HepG2 (cell line): ENCODE results near the gene LIG4. TPM values are rescaled to one million over a fixed set of nuclear protein-coding genes. Genes with fewer than 3 reads are reported as not detected.
A peak's percentile ranks its signal among the peaks of the same experiment; 100 is the strongest.

ENCODE experiments used
- ATF2 ChIP-seq: sonication (generic); formaldehyde crosslinking; IDR thresholded peaks from 2 replicates; pipeline ENCODE4 v1.4.0; 2020; ENCODE audit warnings: missing genetic modification reagents
- ATF4 ChIP-seq, 2 experiments: fragments of 450-650 bp in 1 of 2; sonication (generic) in 1 of 2; formaldehyde crosslinking; IDR thresholded peaks; 2 replicates each; pipeline versions ENCODE4 v1.5.0 to v1.8.0; 2020 to 2022; ENCODE audit warnings: mild to moderate bottlenecking in 1 of 2, missing genetic modification reagents in 1 of 2
- CREB3 ChIP-seq: sonication (generic); formaldehyde crosslinking; IDR thresholded peaks from 2 replicates; pipeline ENCODE4 v1.5.0; 2020; ENCODE audit warnings: missing genetic modification reagents
- HHEX ChIP-seq: IDR thresholded peaks from 2 replicates; pipeline ENCODE4 v1.6.1; 2016; ENCODE audit warnings: control low read depth
- HMG20B ChIP-seq: conservative IDR thresholded peaks from 2 replicates; pipeline ENCODE4 v1.6.1; 2016; ENCODE audit warnings: missing genetic modification reagents, missing compliant biosample characterization
- JUNB ChIP-seq: sonication (generic); formaldehyde crosslinking; IDR thresholded peaks from 2 replicates; pipeline ENCODE4 v1.8.0; 2022; ENCODE audit warnings: missing genetic modification reagents, mild to moderate bottlenecking, borderline replicate concordance
- KAT7 ChIP-seq: IDR thresholded peaks from 2 replicates; pipeline ENCODE4 v1.6.1; 2018; ENCODE audit warnings: borderline replicate concordance, missing compliant biosample characterization
- KDM5A ChIP-seq: fragments of 200-600 bp; sonication (generic); IDR thresholded peaks from 2 replicates; pipeline ENCODE4 v1.7.0; 2018; ENCODE audit warnings: antibody characterized with exemption, mild to moderate bottlenecking, low read length, borderline replicate concordance
- MIXL1 ChIP-seq: IDR thresholded peaks from 2 replicates; pipeline ENCODE4 v1.6.1; 2016
- MLX ChIP-seq: IDR thresholded peaks from 2 replicates; pipeline ENCODE4 v1.6.1; 2016
- MTA1 ChIP-seq: sonication (generic); formaldehyde crosslinking; IDR thresholded peaks from 2 replicates; pipeline ENCODE4 v1.4.0; 2020; ENCODE audit warnings: missing genetic modification reagents, mild to moderate bottlenecking, borderline replicate concordance
- NCOA1 ChIP-seq: sonication (generic); formaldehyde crosslinking; IDR thresholded peaks from 2 replicates; pipeline ENCODE4 v1.9.0; 2021; ENCODE audit warnings: missing genetic modification reagents
- NCOA2 ChIP-seq: sonication (generic); formaldehyde crosslinking; IDR thresholded peaks from 2 replicates; pipeline ENCODE4 v1.8.0; 2022; ENCODE audit warnings: inconsistent platforms
- RBM39 ChIP-seq: fragments of 200-400 bp; formaldehyde crosslinking; IDR thresholded peaks from one replicate; pipeline ENCODE4 v1.6.1; 2018; ENCODE audit warnings: antibody characterized with exemption, mild to moderate bottlenecking, low read depth, low read length; ENCODE audit not compliant: poor library complexity, severe bottlenecking
- SCMH1 ChIP-seq: sonication (generic); formaldehyde crosslinking; IDR thresholded peaks from 2 replicates; pipeline ENCODE4 v1.9.0; 2021; ENCODE audit warnings: missing genetic modification reagents, mild to moderate bottlenecking, borderline replicate concordance
- YEATS4 ChIP-seq: sonication (generic); formaldehyde crosslinking; IDR thresholded peaks from 2 replicates; pipeline ENCODE4 v1.4.0; 2020; ENCODE audit warnings: missing genetic modification reagents, borderline replicate concordance
- ZBTB1 ChIP-seq: sonication (generic); formaldehyde crosslinking; IDR thresholded peaks from 2 replicates; pipeline ENCODE4 v1.4.0; 2020; ENCODE audit warnings: missing genetic modification reagents, borderline replicate concordance
- ZFP36L1 ChIP-seq: sonication (generic); formaldehyde crosslinking; IDR thresholded peaks from 2 replicates; pipeline ENCODE4 v1.8.0; 2022; ENCODE audit warnings: mild to moderate bottlenecking, missing genetic modification reagents, moderate library complexity
- ZMYM4 ChIP-seq: sonication (generic); formaldehyde crosslinking; IDR thresholded peaks from 2 replicates; pipeline ENCODE4 v1.8.1; 2023; ENCODE audit warnings: mild to moderate bottlenecking, missing genetic modification reagents
- ZNF230 ChIP-seq: sonication (generic); formaldehyde crosslinking; IDR thresholded peaks from 2 replicates; pipeline ENCODE4 v1.4.0; 2020; ENCODE audit warnings: mild to moderate bottlenecking, missing genetic modification reagents
- ZNF549 ChIP-seq: sonication (generic); formaldehyde crosslinking; IDR thresholded peaks from 2 replicates; pipeline ENCODE4 v1.5.0; 2020; ENCODE audit warnings: missing genetic modification reagents
- ZNF567 ChIP-seq: sonication (generic); formaldehyde crosslinking; IDR thresholded peaks from 2 replicates; pipeline ENCODE4 v1.8.1; 2023; ENCODE audit warnings: mild to moderate bottlenecking, missing genetic modification reagents, borderline replicate concordance
- ZNF605 ChIP-seq: sonication (generic); formaldehyde crosslinking; IDR thresholded peaks from 2 replicates; pipeline ENCODE4 v1.8.0; 2022; ENCODE audit warnings: mild to moderate bottlenecking, missing genetic modification reagents
- ZNF614 ChIP-seq: IDR thresholded peaks from 2 replicates; pipeline ENCODE4 v1.6.1; 2018; ENCODE audit warnings: missing biosample characterization, missing genetic modification reagents, inconsistent platforms, borderline replicate concordance
- ZNF670 ChIP-seq: sonication (generic); formaldehyde crosslinking; IDR thresholded peaks from 2 replicates; pipeline ENCODE4 v1.8.0; 2022; ENCODE audit warnings: mild to moderate bottlenecking, missing genetic modification reagents, borderline replicate concordance
- ZNF674 ChIP-seq: sonication (generic); formaldehyde crosslinking; IDR thresholded peaks from 2 replicates; pipeline ENCODE4 v1.5.0; 2020; ENCODE audit warnings: low read depth, mild to moderate bottlenecking, missing genetic modification reagents
- ZNF83 ChIP-seq: sonication (generic); formaldehyde crosslinking; IDR thresholded peaks from 2 replicates; pipeline ENCODE4 v1.4.0; 2020; ENCODE audit warnings: missing genetic modification reagents, mild to moderate bottlenecking, borderline replicate concordance
- polyA plus RNA-seq, 8 experiments: library from polyadenylated mRNA; depleted of rRNA in 3 of 8; stranded (reverse) in 7 of 8; unstranded in 1 of 8; fragments of >200 nt; fragmentation: Illumina TruSeq in 4 of 8; extraction: Trizol in 4 of 8; gene quantifications; 2 replicates each; pipeline versions ENCODE4 v1.2.1 to v1.2.3, GENCODE V29; 2011 to 2016; ENCODE audit warnings: low read depth in 4 of 8, missing spikeins in 1 of 8, mixed read lengths in 1 of 8; ENCODE audit not compliant: insufficient read depth in 1 of 8
- total RNA-seq, 5 experiments: library from RNA; depleted of rRNA; stranded (reverse); fragments of >200 nt; fragmentation: Illumina TruSeq; extraction: Trizol; gene quantifications; 2 replicates each; pipeline ENCODE4 v1.2.3, GENCODE V29; 2016; ENCODE audit warnings: low read depth in 1 of 5

LIG4 gene
- total and polyA plus RNA-seq, 2 of the 13 experiments (the other 11 are each of a cell fraction or from before 2014, with no cell fraction given) = 4.0 to 4.5 TPM

- TF ChIP-seq MTA1 (peak; percentile 53; the same call in 1 of the 2 replicates), NCOA1 (CRISPR knock-in tag) (peak; percentile 50; the same call in 1 of the 2 replicates), ZNF567 (peak; percentile 96; the same call in 1 of the 2 replicates), MLX (CRISPR knock-in tag) (peak; percentile 36; the same call in 1 of the 2 replicates), ZMYM4 (CRISPR knock-in tag) (peak; percentile 96), HMG20B (peak; percentile 82; the same call in 1 of the 2 replicates), ZNF230 (CRISPR knock-in tag) (peak; percentile 65; the same call in 1 of the 2 replicates), ATF4 (CRISPR knock-in tag; IDR thresholded peaks at IDR 0.05) (peak in 1 of 2 experiments; percentile 56; a peak in 2 of 4 replicates), HHEX (CRISPR knock-in tag) (no peak), ZNF605 (CRISPR knock-in tag) (peak; percentile 54; the same call in 1 of the 2 replicates), ZNF674 (CRISPR knock-in tag) (peak; percentile 60; the same call in 1 of the 2 replicates), MIXL1 (peak; percentile 57), YEATS4 (peak; percentile 62; the same call in 1 of the 2 replicates), ZBTB1 (no peak), ZNF614 (CRISPR knock-in tag) (peak; percentile 88; the same call in 1 of the 2 replicates), ZNF670 (CRISPR knock-in tag) (no peak), ATF2 (CRISPR knock-in tag) (peak; percentile 81), ZNF83 (CRISPR knock-in tag) (no peak), ZNF549 (no peak), KDM5A (peak; percentile 81; the same call in 1 of the 2 replicates), ZFP36L1 (CRISPR knock-in tag) (no peak), SCMH1 (CRISPR knock-in tag) (no peak), KAT7 (CRISPR knock-in tag) (peak; percentile 81), JUNB (CRISPR knock-in tag) (no peak), NCOA2 (no peak), CREB3 (no peak), RBM39 (peak; percentile 85)
Measured at GRCh38 chr13:108218044-108218974, 3.0 kb upstream of the LIG4 start, which contains the start of gene ABHD13 (continued).
